GM18907 (cell line): ENCODE measurements around the gene TMEM123.
A peak's percentile ranks its signal among the peaks of the same experiment; 100 is the strongest.

Experiments
- ATAC-seq: cut with Tn5 transposase; IDR thresholded peaks from one replicate; pipeline ENCODE4 v1.9.1; 2021; ENCODE audit warnings: mild to moderate bottlenecking, moderate library complexity; ENCODE audit not compliant: unreplicated experiment

TMEM123 gene

GRCh38 chr11:102452461-102453301 is at the start of gene TMEM123:
TMEM123 (minus strand) TSS chr11:102452765; CDS start chr11:102452623, 142 bp downstream.
- peak; percentile 68 for ATAC-seq

GRCh38 chr11:102500829-102501228 is 48.3 kb upstream of the TMEM123 start:
- no peak for ATAC-seq

- no peak for ATAC-seq
Measured at GRCh38 chr11:102499931-102500330, 47.4 kb upstream of the TMEM123 start.

- no peak for ATAC-seq
Measured at GRCh38 chr11:102499151-102499550, 46.6 kb upstream of the TMEM123 start.

- ATAC-seq = no peak
Measured at GRCh38 chr11:102497061-102497460, 44.5 kb upstream of the TMEM123 start.

GRCh38 chr11:102495161-102496042 is 42.8 kb upstream of the TMEM123 start:
- peak; percentile 86 for ATAC-seq

GRCh38 chr11:102494216-102494615 is 41.7 kb upstream of the TMEM123 start:
- ATAC-seq = no peak

GRCh38 chr11:102493524-102493923 is 41.0 kb upstream of the TMEM123 start:
- no peak for ATAC-seq

- ATAC-seq = no peak
Measured at GRCh38 chr11:102491969-102492368, 39.4 kb upstream of the TMEM123 start.

GRCh38 chr11:102489186-102490145 is 36.9 kb upstream of the TMEM123 start:
- no peak for ATAC-seq

- peak; percentile 88 for ATAC-seq
Measured at GRCh38 chr11:102488208-102488607, 35.6 kb upstream of the TMEM123 start.

- no peak for ATAC-seq
Measured at GRCh38 chr11:102487214-102487613, 34.6 kb upstream of the TMEM123 start.

GRCh38 chr11:102486584-102486983 is 34.0 kb upstream of the TMEM123 start:
- ATAC-seq = no peak

- no peak for ATAC-seq
Measured at GRCh38 chr11:102485095-102485722, 32.6 kb upstream of the TMEM123 start.

- no peak for ATAC-seq
Measured at GRCh38 chr11:102482433-102482832, 29.9 kb upstream of the TMEM123 start.

- no peak for ATAC-seq
Measured at GRCh38 chr11:102479733-102480132, 27.2 kb upstream of the TMEM123 start.

GRCh38 chr11:102478673-102479299 is 26.2 kb upstream of the TMEM123 start:
- no peak for ATAC-seq

- no peak for ATAC-seq
Measured at GRCh38 chr11:102476812-102477211, 24.2 kb upstream of the TMEM123 start.

GRCh38 chr11:102476069-102476468 is 23.5 kb upstream of the TMEM123 start:
- ATAC-seq = no peak

GRCh38 chr11:102473543-102473942 is 21.0 kb upstream of the TMEM123 start:
- ATAC-seq = no peak
